ENCODE results near the gene GALNT9. TPM values are rescaled to one million over a fixed set of nuclear protein-coding genes. Genes with fewer than 3 reads are reported as not detected.
A peak's percentile ranks its signal among the peaks of the same experiment; 100 is the strongest.
"Not testable (repeated sequence)": the region's sequence is repeated elsewhere in the genome, so short reads cannot be mapped to it uniquely, and the experiment has no call there.

GALNT9 gene
- polyA plus RNA-seq = 4.5 TPM
- long read RNA-seq, donor 1, partial matches to known transcripts = 0 of 1 reads
- long read RNA-seq, donor 1, other reads (novel, unspliced or antisense) = 0 of 1 reads
- long read RNA-seq, donor 2 = 0 reads
- long read RNA-seq, donor 3 = 0 reads
- long read RNA-seq, donor 4 = 0 reads
- long read RNA-seq, donor 5, partial matches to known transcripts = 0 of 1 reads
- long read RNA-seq, donor 5, other reads (novel, unspliced or antisense) = 0 of 1 reads
- long read RNA-seq, donor 6, partial matches to known transcripts = 0 of 2 reads
- long read RNA-seq, donor 6, other reads (novel, unspliced or antisense) = 0 of 2 reads
- long read RNA-seq, donor 7 = 0 reads
- long read RNA-seq, donor 8 = 0 reads
- long read RNA-seq, donor 9 = 0 reads
- long read RNA-seq, donor 10, partial matches to known transcripts = 0 of 1 reads
- long read RNA-seq, donor 10, other reads (novel, unspliced or antisense) = 0 of 1 reads
- long read RNA-seq, donor 11 = 0 reads

DNA sequence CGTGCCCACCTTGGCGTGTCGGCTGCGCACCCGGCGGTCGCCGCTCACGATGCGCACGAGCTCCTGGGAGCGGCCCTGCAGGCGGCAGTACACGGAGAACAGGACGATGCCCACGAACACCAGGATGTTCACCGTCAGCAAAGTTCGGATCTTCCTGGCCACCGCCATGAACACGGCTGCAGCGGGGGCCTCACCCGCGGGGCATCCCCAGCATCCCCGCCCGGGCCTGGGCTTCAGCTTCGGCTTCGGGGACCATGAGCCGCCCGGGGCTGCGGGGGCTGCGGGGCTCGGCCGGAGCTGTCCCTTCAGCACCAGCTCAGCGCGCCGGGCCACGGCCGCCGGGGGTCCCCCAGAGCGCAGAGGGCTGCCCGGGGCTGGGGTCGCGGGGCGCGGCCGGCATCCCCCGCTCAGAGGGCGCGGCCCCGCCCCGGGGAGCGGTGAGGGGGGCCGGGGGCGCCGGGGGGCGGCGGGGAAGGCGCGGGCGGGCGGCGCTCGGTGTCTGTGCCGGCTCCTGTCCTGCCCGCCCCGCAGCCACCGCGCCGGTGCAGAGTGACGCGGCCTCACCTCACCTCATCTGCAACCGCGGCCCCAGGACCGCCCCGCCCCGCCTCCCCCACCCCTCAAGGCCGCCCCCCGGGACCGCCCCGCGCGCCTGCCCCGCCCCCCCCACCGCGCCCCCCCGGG is at the start of gene GALNT9:
Gene GALNT9, minus strand, starts transcription at position 554 of the 684 bp plus-strand sequence. Its CDS starts 386 bp downstream, at position 168.
- peaks cover 78% of the 10 kb centered on the region for H3K27me3 ChIP-seq (ENCODE audit: control insufficient read depth, insufficient read depth, low read length)
- peak in 1 of 2 donors; percentile 6 for DNase-seq
- no CpG with 5 or more reads among the region's 86 CpGs for WGBS (ENCODE audit: insufficient coverage, low lambda C conversion rate)
- no peak within 1 kb of the TSS for H3K4me3 ChIP-seq (ENCODE audit: low read length)
- no peaks in the 10 kb centered on the region for H3K4me1 ChIP-seq (ENCODE audit: control insufficient read depth, insufficient read depth, low read length)
- H3K9me3 ChIP-seq (ENCODE audit: control insufficient read depth, low read depth, low read length) = peaks cover 3% of the 10 kb centered on the region
- H3K36me3 ChIP-seq (ENCODE audit: control insufficient read depth, insufficient read depth, low read length) = no peaks in the 10 kb centered on the region
- H3K27ac ChIP-seq (ENCODE audit: low read length) = no peak within 1 kb of the TSS

GRCh38 chr12:132379057-132379456 is 49.7 kb upstream of the GALNT9 start:
- H3K27ac ChIP-seq (ENCODE audit: low read length); H3K36me3 ChIP-seq (ENCODE audit: control insufficient read depth, insufficient read depth, low read length); DNase-seq; H3K9me3 ChIP-seq (ENCODE audit: control insufficient read depth, low read depth, low read length); H3K4me3 ChIP-seq (ENCODE audit: low read length); H3K4me1 ChIP-seq (ENCODE audit: control insufficient read depth, insufficient read depth, low read length): not testable (repeated sequence)
- WGBS (ENCODE audit: insufficient coverage, low lambda C conversion rate) = no CpG with 5 or more reads among the region's 6 CpGs
- H3K27me3 ChIP-seq (ENCODE audit: control insufficient read depth, insufficient read depth, low read length) = peaks cover 60% of the 10 kb centered on the region

DNA sequence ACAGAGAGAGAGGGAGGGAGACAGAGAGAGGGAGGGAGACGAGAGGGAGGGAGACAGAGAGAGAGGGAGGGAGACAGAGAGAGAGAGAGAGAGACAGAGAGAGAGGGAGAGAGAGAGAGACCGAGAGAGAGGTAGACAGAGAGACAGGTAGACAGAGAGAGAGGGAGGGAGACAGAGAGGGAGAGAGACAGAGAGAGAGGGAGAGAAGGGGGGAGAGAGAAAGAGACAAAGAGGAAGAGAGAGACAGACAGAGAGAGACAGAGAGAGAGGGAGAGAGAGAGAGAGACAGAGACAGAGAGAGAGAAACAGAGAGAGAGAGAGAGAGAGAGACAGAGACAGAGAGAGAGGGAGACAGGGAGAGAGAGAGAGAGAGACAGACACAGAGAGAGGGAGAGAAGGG is 47.8 kb upstream of the GALNT9 start:
- H3K4me3 ChIP-seq (ENCODE audit: low read length) = no peak overlapping the region
- H3K36me3 ChIP-seq (ENCODE audit: control insufficient read depth, insufficient read depth, low read length) = no peaks in the 10 kb centered on the region
- H3K4me1 ChIP-seq (ENCODE audit: control insufficient read depth, insufficient read depth, low read length) = no peaks in the 10 kb centered on the region
- peaks cover 8% of the 10 kb centered on the region for H3K9me3 ChIP-seq (ENCODE audit: control insufficient read depth, low read depth, low read length)
- WGBS (ENCODE audit: insufficient coverage, low lambda C conversion rate) = 42% methylated on average over 2 of the region's 2 CpGs
- peaks cover 66% of the 10 kb centered on the region for H3K27me3 ChIP-seq (ENCODE audit: control insufficient read depth, insufficient read depth, low read length)
- no peak overlapping the region for H3K27ac ChIP-seq (ENCODE audit: low read length)
- DNase-seq = no peak

GRCh38 chr12:132376464-132376830 is 47.1 kb upstream of the GALNT9 start:
- DNase-seq = no peak
- Histone ChIP-seq H3K27ac (ENCODE audit: low read length) (no peak overlapping the region), H3K4me1 (ENCODE audit: control insufficient read depth, insufficient read depth, low read length) (no peaks in the 10 kb centered on the region), H3K27me3 (ENCODE audit: control insufficient read depth, insufficient read depth, low read length) (peaks cover 60% of the 10 kb centered on the region), H3K9me3 (ENCODE audit: control insufficient read depth, low read depth, low read length) (peaks cover 8% of the 10 kb centered on the region), H3K36me3 (ENCODE audit: control insufficient read depth, insufficient read depth, low read length) (no peaks in the 10 kb centered on the region), H3K4me3 (ENCODE audit: low read length) (no peak overlapping the region)
- WGBS (ENCODE audit: insufficient coverage, low lambda C conversion rate) = no CpG with 5 or more reads among the region's 10 CpGs

DNA sequence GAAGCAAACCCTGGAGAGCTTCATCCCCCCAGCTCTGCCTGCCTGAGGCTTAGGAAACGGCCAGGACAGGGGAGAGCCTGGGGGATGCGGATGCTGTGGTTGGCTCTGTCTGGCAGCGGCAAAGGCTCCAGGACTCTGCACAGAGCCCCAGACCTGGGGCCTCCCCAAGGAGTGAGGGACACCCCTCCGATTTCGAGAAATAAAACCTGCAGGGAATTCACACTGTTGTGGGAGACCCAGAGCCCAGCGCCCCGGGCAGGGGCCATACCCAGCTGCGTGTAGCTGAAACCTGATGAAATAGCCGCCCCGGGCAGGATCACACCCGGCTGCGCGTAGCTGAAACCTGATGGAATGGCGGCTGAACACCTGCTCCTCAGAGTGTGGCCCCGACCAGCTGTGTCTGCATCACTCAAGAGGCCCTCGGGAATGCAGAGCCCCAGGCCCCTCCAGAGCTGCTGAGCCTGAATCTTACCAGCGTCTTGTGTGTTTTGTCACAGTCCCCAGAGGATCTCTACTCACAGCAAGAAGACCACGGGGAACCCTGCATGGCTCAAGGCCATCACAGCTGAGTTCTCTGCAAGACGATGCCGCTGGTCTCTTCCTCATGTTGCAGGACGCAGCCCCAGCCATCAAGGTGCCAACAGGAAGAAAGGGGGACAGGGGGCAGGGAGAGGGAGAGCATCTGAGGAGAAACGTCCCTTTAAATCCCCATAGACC is 46.5 kb upstream of the GALNT9 start:
- peaks cover 8% of the 10 kb centered on the region for H3K9me3 ChIP-seq (ENCODE audit: control insufficient read depth, low read depth, low read length)
- no peaks in the 10 kb centered on the region for H3K36me3 ChIP-seq (ENCODE audit: control insufficient read depth, insufficient read depth, low read length)
- no peak for DNase-seq
- peaks cover 60% of the 10 kb centered on the region for H3K27me3 ChIP-seq (ENCODE audit: control insufficient read depth, insufficient read depth, low read length)
- no peak overlapping the region for H3K27ac ChIP-seq (ENCODE audit: low read length)
- no peaks in the 10 kb centered on the region for H3K4me1 ChIP-seq (ENCODE audit: control insufficient read depth, insufficient read depth, low read length)
- WGBS (ENCODE audit: insufficient coverage, low lambda C conversion rate) = no CpG with 5 or more reads among the region's 22 CpGs
- no peak overlapping the region for H3K4me3 ChIP-seq (ENCODE audit: low read length)

DNA sequence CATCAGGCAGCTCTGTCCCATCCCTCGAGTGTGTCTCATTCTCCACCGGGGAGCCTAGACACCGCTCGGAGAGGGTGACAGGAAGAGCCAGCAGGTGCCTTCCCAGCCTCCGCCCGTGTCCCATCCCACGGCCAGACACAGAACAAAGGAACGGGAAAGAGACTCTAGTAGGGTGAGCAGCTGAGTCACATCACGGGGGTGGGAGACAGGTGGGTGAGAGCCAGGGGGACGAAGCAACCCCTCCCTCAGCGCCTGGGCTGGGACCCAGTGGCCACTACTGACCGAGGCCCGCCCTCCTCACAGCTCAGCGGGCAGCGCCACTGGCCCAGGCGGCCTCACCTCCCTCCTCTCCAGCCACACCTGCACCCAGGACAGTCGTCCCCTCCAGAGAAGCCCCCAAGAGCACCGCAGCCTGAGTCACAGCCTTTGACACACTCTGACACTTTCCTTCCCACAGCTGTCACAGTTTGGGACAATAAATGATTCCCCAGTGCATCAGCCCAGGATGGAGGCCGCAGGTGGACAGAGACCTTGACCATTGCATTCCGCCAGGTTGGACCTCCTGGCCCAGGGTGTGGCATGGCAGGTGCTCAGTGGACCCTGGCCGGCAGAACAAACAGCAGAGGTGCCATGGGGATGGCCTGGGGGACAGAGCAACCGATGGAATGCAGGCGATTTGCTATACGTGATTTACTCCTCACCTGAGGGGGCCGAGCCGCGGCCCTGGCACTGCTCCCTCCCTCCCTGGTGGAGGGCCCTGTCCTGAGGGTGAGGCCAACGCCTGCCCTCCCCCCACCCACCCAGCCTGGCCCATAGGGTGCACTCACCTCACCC is 45.4 kb upstream of the GALNT9 start:
- H3K27ac ChIP-seq (ENCODE audit: low read length) = no peak overlapping the region
- no peaks in the 10 kb centered on the region for H3K4me1 ChIP-seq (ENCODE audit: control insufficient read depth, insufficient read depth, low read length)
- peaks cover 8% of the 10 kb centered on the region for H3K9me3 ChIP-seq (ENCODE audit: control insufficient read depth, low read depth, low read length)
- H3K36me3 ChIP-seq (ENCODE audit: control insufficient read depth, insufficient read depth, low read length) = no peaks in the 10 kb centered on the region
- no CpG with 5 or more reads among the region's 28 CpGs for WGBS (ENCODE audit: insufficient coverage, low lambda C conversion rate)
- no peak overlapping the region for H3K4me3 ChIP-seq (ENCODE audit: low read length)
- peaks cover 55% of the 10 kb centered on the region for H3K27me3 ChIP-seq (ENCODE audit: control insufficient read depth, insufficient read depth, low read length)
- no peak for DNase-seq

DNA sequence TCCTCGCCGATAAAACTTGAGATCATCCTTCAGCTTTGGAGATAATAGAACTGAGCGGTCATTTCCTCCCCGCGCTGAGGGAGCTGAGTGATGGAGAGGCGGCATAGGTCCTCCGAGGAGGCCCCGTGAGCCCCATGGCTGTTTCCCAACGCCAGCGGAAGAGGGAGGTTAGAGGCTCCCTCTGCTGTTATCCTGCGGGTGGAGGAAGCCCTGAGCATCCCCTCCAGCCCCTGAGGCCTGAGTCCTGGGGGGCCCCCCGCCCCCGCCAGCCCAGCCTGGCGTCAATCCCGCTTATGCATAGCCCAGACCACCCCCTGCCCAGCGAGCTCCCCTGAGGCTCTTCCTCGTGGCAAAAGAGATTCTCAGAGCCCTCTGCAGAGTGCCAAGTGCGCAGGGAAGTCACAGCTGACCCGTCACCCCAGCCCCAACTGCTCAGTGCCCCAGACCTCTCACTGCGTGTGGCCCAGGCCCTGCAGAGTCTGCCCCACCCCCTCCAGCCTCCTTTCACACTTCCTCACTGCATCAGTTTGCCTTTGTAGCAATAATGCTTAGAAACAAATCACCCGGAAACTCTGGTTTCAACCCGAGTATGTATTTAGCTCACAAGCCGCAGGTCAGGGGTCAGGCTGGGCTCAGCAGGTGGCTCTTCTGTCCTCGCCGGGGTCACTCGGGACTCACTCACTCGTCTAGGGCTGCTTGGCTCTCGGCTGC is 44.7 kb upstream of the GALNT9 start:
- Histone ChIP-seq H3K9me3 (ENCODE audit: control insufficient read depth, low read depth, low read length) (peaks cover 8% of the 10 kb centered on the region), H3K4me1 (ENCODE audit: control insufficient read depth, insufficient read depth, low read length) (no peaks in the 10 kb centered on the region), H3K27me3 (ENCODE audit: control insufficient read depth, insufficient read depth, low read length) (peaks cover 52% of the 10 kb centered on the region), H3K36me3 (ENCODE audit: control insufficient read depth, insufficient read depth, low read length) (no peaks in the 10 kb centered on the region), H3K4me3 (ENCODE audit: low read length) (no peak overlapping the region), H3K27ac (ENCODE audit: low read length) (no peak overlapping the region)
- no CpG with 5 or more reads among the region's 28 CpGs for WGBS (ENCODE audit: insufficient coverage, low lambda C conversion rate)
- DNase-seq = no peak

DNA sequence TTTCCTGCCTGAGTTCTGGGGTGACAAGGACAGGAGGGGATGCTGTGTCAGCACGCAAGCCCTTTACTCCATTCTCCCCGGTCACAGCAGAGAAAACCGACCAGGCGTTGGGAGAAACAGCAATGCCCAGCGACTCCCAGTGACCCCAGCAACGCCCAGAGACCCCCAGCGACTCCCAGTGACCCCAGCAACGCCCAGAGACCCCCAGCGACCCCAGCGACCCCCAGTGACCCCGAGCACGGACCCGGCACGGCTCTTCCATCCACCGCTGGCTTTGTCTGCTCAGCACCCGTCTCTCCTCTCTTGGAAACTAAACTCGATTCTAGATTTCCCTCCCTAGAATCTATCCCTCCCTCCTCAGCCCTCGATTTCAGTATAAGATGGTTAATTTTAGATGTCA is 38.5 kb upstream of the GALNT9 start:
- no peaks in the 10 kb centered on the region for H3K36me3 ChIP-seq (ENCODE audit: control insufficient read depth, insufficient read depth, low read length)
- DNase-seq = no peak
- WGBS (ENCODE audit: insufficient coverage, low lambda C conversion rate) = 67% methylated on average over 1 of the region's 18 CpGs
- peaks cover 4% of the 10 kb centered on the region for H3K9me3 ChIP-seq (ENCODE audit: control insufficient read depth, low read depth, low read length)
- no peak overlapping the region for H3K4me3 ChIP-seq (ENCODE audit: low read length)
- peaks cover 19% of the 10 kb centered on the region for H3K27me3 ChIP-seq (ENCODE audit: control insufficient read depth, insufficient read depth, low read length)
- no peaks in the 10 kb centered on the region for H3K4me1 ChIP-seq (ENCODE audit: control insufficient read depth, insufficient read depth, low read length)
- H3K27ac ChIP-seq (ENCODE audit: low read length) = no peak overlapping the region

DNA sequence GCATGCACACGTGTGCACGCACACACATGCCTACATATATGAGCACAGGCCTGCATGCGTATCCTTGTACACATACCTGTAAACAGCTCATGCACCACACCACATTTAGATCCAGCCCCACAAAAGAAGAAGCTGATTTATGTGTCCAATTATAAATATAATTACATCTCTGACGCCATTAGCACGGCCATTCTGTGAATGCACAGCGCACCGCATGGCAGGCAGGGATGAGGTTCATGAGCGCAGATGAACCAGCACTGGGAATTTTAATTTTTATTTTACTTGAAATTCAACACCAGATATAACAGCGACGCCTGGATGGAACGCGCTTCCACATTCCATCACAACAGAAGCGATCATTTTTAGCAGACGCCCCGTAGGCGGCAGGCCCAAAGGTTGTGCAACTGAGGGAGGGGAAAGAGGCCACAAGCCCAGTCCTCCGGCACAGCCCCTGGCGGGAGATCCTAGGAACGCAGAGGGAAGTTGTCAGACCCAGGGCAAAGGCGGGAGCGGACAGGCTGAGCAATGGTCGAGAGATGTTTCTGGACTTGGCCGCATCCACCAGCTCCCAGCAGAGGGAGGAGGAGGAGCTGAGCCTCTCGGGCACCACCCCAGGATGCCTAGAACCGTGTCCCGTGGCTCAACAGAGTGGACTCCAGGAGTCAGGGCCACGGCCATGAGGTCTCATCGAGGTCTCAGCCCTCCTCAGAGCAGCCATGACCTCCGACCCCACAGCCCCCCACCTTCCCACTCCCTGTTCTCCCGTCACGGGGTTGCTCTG is 37.9 kb upstream of the GALNT9 start:
- Histone ChIP-seq H3K27ac (ENCODE audit: low read length) (no peak overlapping the region), H3K27me3 (ENCODE audit: control insufficient read depth, insufficient read depth, low read length) (peaks cover 19% of the 10 kb centered on the region), H3K4me1 (ENCODE audit: control insufficient read depth, insufficient read depth, low read length) (no peaks in the 10 kb centered on the region), H3K36me3 (ENCODE audit: control insufficient read depth, insufficient read depth, low read length) (no peaks in the 10 kb centered on the region), H3K4me3 (ENCODE audit: low read length) (no peak overlapping the region), H3K9me3 (ENCODE audit: control insufficient read depth, low read depth, low read length) (peaks cover 4% of the 10 kb centered on the region)
- 100% methylated on average over 8 of the region's 31 CpGs for WGBS (ENCODE audit: insufficient coverage, low lambda C conversion rate)
- DNase-seq = no peak

Data from large intestine (tissue), 12 donors.